Measurements from ENCODE around the gene SDHC. TPM values are rescaled to one million over a fixed set of nuclear protein-coding genes. Genes with fewer than 3 reads are reported as not detected.
"Not testable (repeated sequence)": the region's sequence is repeated elsewhere in the genome, so short reads cannot be mapped to it uniquely, and the experiment has no call there.

SDHC gene
- polyA plus RNA-seq, 1 of the 3 experiments (the other 2 are of a cell fraction): 195 TPM

- peaks cover 0 to 5% of the 10 kb centered on the region in 2 experiments; a peak in 2 of 4 replicates for H3K4me1 ChIP-seq (ENCODE audit: control insufficient read depth in 1 of 2, insufficient read depth in 2 of 2, low read depth in 1 of 2, low read length in 1 of 2)
- no peak for DNase-seq
- H3K9me3 ChIP-seq: no peaks in the 10 kb centered on the region
- no peaks in the 10 kb centered on the region for H3K79me2 ChIP-seq (ENCODE audit: insufficient read depth)
- no peak overlapping the region for H3K4me2 ChIP-seq
- POLR2A ChIA-PET: no interaction called here
- no peak overlapping the region for H3K9ac ChIP-seq
- TF ChIP-seq REST (IDR thresholded peaks at IDR 0.05; ENCODE audit: low read depth, low read length) (no peak), PBX3 (IDR thresholded peaks at IDR 0.05) (no peak), TAF1 (IDR thresholded peaks at IDR 0.05; ENCODE audit: borderline replicate concordance, low read depth, low read length) (no peak), RCOR1 (IDR thresholded peaks at IDR 0.05; ENCODE audit: low read length) (no peak)
- CTCF ChIA-PET: no interaction called here
- no peak overlapping the region for H3K4me3 ChIP-seq (ENCODE audit: low read depth in 2 of 2, low read length in 1 of 2)
- peaks cover 4% of the 10 kb centered on the region for H3F3A ChIP-seq (replicated peaks; ENCODE audit: insufficient read depth)
- H2AFZ ChIP-seq (ENCODE audit: low read depth): no peak overlapping the region
- H3K27me3 ChIP-seq (ENCODE audit: insufficient read depth): no peaks in the 10 kb centered on the region
- no peaks in the 10 kb centered on the region for H3K9me2 ChIP-seq
- no peak overlapping the region for H3K27ac ChIP-seq (ENCODE audit: low read depth in 2 of 2, low read length in 1 of 2)
- no peaks in the 10 kb centered on the region for H3K36me3 ChIP-seq (replicated peaks in 1 of 2; ENCODE audit: control insufficient read depth in 1 of 2, insufficient read depth in 2 of 2, low read length in 1 of 2)
- no peaks in the 10 kb centered on the region for H4K20me1 ChIP-seq (ENCODE audit: insufficient read depth)
These were observed 79.0 kb downstream of the SDHC start for GRCh38 chr1:161393151-161393550.

- H3K27me3 ChIP-seq (ENCODE audit: insufficient read depth); H3K27ac ChIP-seq (ENCODE audit: low read depth in 2 of 2, low read length in 1 of 2); H3K9me3 ChIP-seq; H3K4me1 ChIP-seq (ENCODE audit: control insufficient read depth in 1 of 2, insufficient read depth in 2 of 2, low read depth in 1 of 2, low read length in 1 of 2); H3K9me2 ChIP-seq; H3K36me3 ChIP-seq (replicated peaks in 1 of 2; ENCODE audit: control insufficient read depth in 1 of 2, insufficient read depth in 2 of 2, low read length in 1 of 2); H4K20me1 ChIP-seq (ENCODE audit: insufficient read depth); DNase-seq; H3K4me2 ChIP-seq; H3K79me2 ChIP-seq (ENCODE audit: insufficient read depth); H3K9ac ChIP-seq; H3K4me3 ChIP-seq (ENCODE audit: low read depth in 2 of 2, low read length in 1 of 2); H2AFZ ChIP-seq (ENCODE audit: low read depth): not testable (repeated sequence)
- ChIA-PET POLR2A (interaction anchor here (0.6 kb wide), 1 partner anchor 352 kb away, joined by 3 read pairs; no protein-coding TSS in a partner anchor), CTCF (interaction anchor here (1.5 kb wide), 1 partner anchor 15 kb away, joined by 8 read pairs; no protein-coding TSS in a partner anchor)
- WGBS (ENCODE audit: low lambda C conversion rate): 94% methylated on average over 8 of the region's 8 CpGs
- peaks cover 29% of the 10 kb centered on the region for H3F3A ChIP-seq (replicated peaks; ENCODE audit: insufficient read depth)
These were observed 82.9 kb downstream of the SDHC start for GRCh38 chr1:161397038-161397437.

GRCh38 chr1:161398900-161399256 lies 84.7 kb downstream of the SDHC start:
- TF ChIP-seq REST (IDR thresholded peaks at IDR 0.05; ENCODE audit: low read depth, low read length) (0 out of 2 replicates have a peak, but pooled peaks have one; percentile 13), MXI1 (IDR thresholded peaks at IDR 0.05; ENCODE audit: low read depth, low read length) (peak; percentile 56; the same call in 1 of the 2 replicates), CTCF (IDR thresholded peaks at IDR 0.05) (no peak)
- peak overlapping the region; percentile 94 for H3K9ac ChIP-seq
- H3K9me2 ChIP-seq: no peaks in the 10 kb centered on the region
- H3K27ac ChIP-seq (ENCODE audit: low read depth in 2 of 2, low read length in 1 of 2): peak overlapping the region; percentile 98 to 100
- H3K9me3 ChIP-seq: no peaks in the 10 kb centered on the region
- no peaks in the 10 kb centered on the region for H3K79me2 ChIP-seq (ENCODE audit: insufficient read depth)
- peaks cover 29% of the 10 kb centered on the region for H3F3A ChIP-seq (replicated peaks; ENCODE audit: insufficient read depth)
- DNase-seq: no peak
- no peaks in the 10 kb centered on the region for H4K20me1 ChIP-seq (ENCODE audit: insufficient read depth)
- peak overlapping the region; percentile 76 to 89 for H3K4me3 ChIP-seq (ENCODE audit: low read depth in 2 of 2, low read length in 1 of 2)
- ChIA-PET POLR2A (no interaction called here), CTCF (no interaction called here)
- WGBS (ENCODE audit: low lambda C conversion rate): 7% methylated on average over 15 of the region's 17 CpGs
- H3K36me3 ChIP-seq (replicated peaks in 1 of 2; ENCODE audit: control insufficient read depth in 1 of 2, insufficient read depth in 2 of 2, low read length in 1 of 2): no peaks in the 10 kb centered on the region
- H3K27me3 ChIP-seq (ENCODE audit: insufficient read depth): no peaks in the 10 kb centered on the region
- H2AFZ ChIP-seq (ENCODE audit: low read depth): peak overlapping the region; percentile 86
- H3K4me2 ChIP-seq: peak overlapping the region; percentile 85
- H3K4me1 ChIP-seq (ENCODE audit: control insufficient read depth in 1 of 2, insufficient read depth in 2 of 2, low read depth in 1 of 2, low read length in 1 of 2): peaks cover 2 to 6% of the 10 kb centered on the region in 2 experiments; a peak in 2 of 4 replicates

Measured in SK-N-SH (cell line).